HG02938 (cell line): ENCODE results near the gene ATP11A.
"Not testable (repeated sequence)": the region's sequence is repeated elsewhere in the genome, so short reads cannot be mapped to it uniquely, and the experiment has no call there.

ENCODE experiments used
- ATAC-seq: cut with Tn5 transposase; IDR thresholded peaks from one replicate; pipeline ENCODE4 v1.9.1; 2021; ENCODE audit warnings: mild to moderate bottlenecking, moderate library complexity; ENCODE audit not compliant: unreplicated experiment

Gene ATP11A

GRCh38 chr13:112669881-112670499 is 19.8 kb upstream of the ATP11A start:
- peak; percentile 87 for ATAC-seq

DNA sequence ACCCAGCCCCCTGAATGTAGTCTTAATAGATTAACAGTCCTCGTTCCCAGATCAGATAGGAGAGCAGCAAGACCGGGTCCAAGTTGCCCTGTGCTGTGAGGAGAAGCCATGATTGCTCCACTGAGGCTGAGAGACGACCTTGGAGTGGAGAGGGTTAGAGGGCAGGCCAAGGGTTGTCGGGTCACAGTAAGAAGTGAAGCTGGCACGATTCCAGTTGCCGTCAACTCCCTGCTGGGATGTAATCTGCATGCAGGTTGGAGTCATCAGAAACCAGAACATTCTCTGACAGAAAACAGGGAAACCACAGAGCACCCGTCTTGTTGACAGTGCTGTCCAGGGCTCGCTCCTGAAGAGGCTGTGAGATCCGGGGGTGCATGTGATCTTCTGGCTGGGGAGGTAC is 19.0 kb upstream of the ATP11A start:
- ATAC-seq = no peak

- ATAC-seq = no peak
Observed at GRCh38 chr13:112671359-112671758, 18.5 kb upstream of the ATP11A start.

GRCh38 chr13:112672651-112673284 is 17.1 kb upstream of the ATP11A start:
- ATAC-seq = no peak

DNA sequence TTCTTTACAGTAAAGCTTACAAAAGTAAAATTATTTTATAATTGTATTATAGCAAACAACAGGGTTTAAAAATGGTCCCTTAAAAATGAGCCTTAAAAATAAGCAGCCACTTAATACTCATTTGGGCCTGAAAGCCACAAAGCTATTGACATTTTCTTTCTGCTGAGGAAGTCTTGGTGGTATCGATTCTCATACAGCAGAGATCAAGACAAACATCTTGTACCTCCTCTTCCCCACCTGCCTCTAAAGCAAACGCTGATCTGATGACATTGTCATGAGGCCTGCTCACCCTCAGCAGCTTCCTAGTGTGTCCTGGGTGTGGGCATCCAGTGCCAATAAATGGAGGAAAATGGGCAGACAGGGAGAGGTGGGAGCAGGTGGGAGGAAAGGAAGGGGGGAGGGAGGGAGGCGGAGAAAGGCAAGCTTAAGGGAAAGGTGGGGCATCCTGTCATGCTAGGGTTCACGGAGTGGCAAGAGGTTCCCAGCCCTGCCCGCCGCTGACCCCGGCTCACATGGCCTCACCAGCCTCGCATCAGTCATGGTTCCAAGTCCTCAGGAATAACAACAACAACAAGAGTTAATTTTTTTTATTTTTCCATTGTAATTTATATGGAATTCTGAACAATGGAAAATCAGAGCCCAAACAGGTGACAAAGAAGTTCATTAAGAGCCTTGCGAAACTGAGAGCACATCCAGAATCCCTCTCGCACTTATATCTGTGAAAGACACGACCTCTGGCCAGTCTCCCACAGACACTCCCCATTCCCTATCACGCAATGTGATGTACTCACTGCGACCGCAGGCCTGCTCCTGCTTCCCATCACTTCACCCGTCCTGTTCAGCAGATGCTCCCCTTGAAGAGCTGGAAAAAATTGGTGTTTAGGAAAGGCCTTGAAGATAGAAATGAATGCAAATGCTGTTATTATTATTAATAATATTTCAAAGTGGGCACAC is 15.1 kb upstream of the ATP11A start:
- ATAC-seq = no peak

GRCh38 chr13:112675366-112675756 is 14.5 kb upstream of the ATP11A start:
- no peak for ATAC-seq

- not testable (repeated sequence) for ATAC-seq
Observed at GRCh38 chr13:112677421-112677962, 12.3 kb upstream of the ATP11A start.

GRCh38 chr13:112679381-112679780 is 10.5 kb upstream of the ATP11A start:
- ATAC-seq = no peak

DNA sequence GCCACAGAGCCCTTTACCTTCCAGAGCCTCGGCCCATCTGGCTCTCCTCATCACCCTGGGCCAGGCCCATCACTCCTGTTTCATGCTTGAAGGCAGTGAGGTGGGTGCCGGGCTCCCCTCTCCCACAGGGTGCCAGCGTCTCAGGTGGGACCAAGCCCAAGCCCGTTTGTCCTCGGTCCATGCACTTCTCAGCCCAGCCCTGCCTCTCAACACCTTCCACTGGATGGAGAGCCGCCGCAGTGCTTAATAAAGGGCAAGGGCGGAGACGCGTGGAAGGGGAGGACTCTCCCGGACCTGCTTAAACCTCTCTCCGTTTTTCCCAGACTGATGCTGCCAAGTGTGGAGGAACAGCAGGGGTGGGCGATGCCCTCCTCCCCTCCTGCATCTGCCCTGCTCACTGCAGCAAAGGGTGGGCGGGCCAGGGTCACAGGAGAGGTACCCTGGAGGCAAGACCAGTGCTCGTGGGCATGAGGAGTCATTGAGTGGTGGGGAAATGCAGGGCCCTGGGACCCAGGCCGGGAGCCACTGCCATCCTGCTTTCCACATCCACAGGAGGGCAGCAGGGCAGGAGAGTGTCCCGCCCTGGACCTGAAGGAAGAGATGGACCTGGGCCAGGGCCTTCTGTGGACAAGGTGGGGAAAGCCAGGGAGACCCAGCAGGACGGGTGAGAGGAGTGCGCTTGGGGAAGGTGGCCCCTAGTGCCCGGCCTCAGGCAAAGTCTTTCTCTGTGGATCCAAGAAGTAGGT is 9.7 kb upstream of the ATP11A start:
- ATAC-seq = no peak

DNA sequence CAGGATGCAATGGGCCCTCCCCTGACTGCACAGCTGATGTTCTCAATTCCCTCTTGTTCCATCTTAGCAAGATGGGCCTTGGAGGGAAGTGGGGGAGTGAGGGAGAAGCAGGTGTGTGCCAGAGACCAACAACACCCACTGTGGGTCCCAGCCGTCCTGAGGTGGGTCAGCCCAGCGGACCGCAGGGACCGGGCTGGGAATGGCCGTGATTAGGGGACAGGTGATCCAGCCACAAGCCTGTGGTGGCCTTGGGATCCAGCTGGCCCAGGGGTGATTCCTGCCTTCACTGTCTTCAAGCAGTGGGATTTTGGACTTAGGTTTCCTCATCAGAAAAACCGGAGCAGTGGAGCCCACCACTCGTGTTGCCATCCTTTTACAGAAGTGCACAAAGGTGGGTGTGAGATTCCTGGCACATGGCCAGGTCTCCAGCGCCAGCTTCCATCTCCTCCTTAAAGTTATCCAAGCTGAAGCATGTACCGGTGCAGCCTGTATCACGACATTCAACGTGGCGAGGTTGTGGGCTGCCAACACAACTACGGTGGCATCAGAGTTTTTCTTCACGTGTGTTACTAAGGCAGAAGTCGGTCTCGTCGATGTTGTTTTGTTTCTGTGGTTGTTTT is 9.0 kb upstream of the ATP11A start:
- no peak for ATAC-seq

DNA sequence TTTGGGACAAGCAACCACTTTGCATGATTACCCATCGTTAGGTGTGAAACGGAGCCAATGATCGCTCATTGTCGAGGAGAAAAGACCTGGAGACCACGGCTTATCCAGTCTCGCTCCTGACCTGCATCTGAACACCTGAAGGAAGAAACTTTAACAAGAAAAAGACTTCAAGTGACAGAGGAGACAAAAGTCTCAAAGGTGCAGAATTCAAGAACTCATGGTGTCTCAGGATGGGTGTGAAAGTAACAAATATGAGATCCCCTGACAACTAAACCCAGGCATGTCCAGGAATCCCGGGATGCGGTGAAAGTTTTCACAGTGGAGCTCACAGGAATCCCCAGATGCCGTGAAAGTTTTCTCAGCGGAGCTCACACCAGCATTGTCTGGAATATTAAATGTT is 6.3 kb upstream of the ATP11A start:
- ATAC-seq = no peak

GRCh38 chr13:112684071-112684845 is 5.6 kb upstream of the ATP11A start:
- ATAC-seq = no peak

GRCh38 chr13:112685189-112685805 is 4.5 kb upstream of the ATP11A start:
- not testable (repeated sequence) for ATAC-seq

DNA sequence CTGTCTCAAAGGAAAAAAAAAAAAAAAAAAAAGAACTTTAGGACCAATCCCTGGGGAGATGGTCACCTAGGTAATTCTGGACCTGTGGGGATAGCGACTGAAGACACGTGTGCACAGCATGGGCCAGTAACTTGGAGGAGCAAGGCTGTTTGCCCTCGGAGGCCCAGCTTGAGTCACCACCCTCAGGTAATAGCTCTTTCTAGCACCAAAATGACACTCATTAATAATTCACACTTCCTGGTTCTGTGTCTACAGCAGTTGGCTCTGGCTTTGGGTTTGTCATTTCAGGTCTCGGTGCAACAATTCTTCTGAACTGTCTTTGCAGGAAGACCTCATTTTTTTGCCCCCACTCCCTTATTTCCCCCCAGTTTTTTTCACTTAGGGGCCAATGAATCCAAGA is 3.9 kb upstream of the ATP11A start:
- no peak for ATAC-seq

GRCh38 chr13:112686364-112686763 is 3.5 kb upstream of the ATP11A start:
- no peak for ATAC-seq

DNA sequence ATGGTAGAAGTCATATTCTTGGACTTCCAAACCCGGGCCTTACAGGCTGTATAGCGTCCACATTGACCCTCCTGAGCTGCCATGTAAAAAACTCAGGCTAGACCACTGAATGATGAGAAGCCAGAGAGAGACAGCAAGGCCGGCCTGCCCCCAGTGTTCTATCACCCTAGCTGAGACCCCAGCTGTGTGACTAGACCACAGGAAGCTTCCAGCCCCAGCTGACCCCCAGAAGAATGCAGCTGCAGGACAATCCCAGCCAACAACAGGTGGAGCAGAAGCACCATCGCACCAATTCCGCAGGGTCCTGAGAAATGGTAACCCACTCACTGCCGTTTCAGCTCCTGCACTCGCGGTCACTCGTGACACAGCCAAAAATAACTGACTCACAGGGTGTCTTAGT is 2.9 kb upstream of the ATP11A start:
- ATAC-seq = no peak

- ATAC-seq = no peak
Observed at GRCh38 chr13:112687836-112688559, 1.8 kb upstream of the ATP11A start.

- ATAC-seq = no peak
Observed at GRCh38 chr13:112688560-112689302, 1.1 kb upstream of the ATP11A start.
